Epithelial cell of proximal tubule (primary cell): ENCODE data around the gene PDCL3. TPM values are rescaled to one million over a fixed set of nuclear protein-coding genes. Genes with fewer than 3 reads are reported as not detected.

Experiments
- DNase-seq: peaks from one replicate; pipeline ENCODE4 v3.0.0-alpha.2; 2011; ENCODE audit warnings: low read depth
- H3K4me3 ChIP-seq: 2 replicates; pipeline ENCODE4 v1.5.1; 2011; ENCODE audit warnings: low read depth, mild to moderate bottlenecking, low read length
- CTCF ChIP-seq: conservative IDR thresholded peaks from 2 replicates; pipeline ENCODE4 v1.5.1; 2012; ENCODE audit warnings: low read depth, mild to moderate bottlenecking, low read length
- total RNA-seq: library from RNA; depleted of rRNA; stranded (reverse); fragments of >200 nt; gene quantifications from 2 replicates; pipeline ENCODE4 v1.2.3, GENCODE V29; 2015

The PDCL3 gene
- total RNA-seq, 1 donor from 2014 or later: 20.8 TPM

GRCh38 chr2:100596465-100596864 is 33.7 kb downstream of the PDCL3 start:
- no peak for DNase-seq
- no peak overlapping the region for H3K4me3 ChIP-seq
- TF ChIP-seq CTCF: no peak

- no peak for DNase-seq
- no peak for TF ChIP-seq CTCF
- no peak overlapping the region for H3K4me3 ChIP-seq
Measured at GRCh38 chr2:100599566-100599965, 36.8 kb downstream of the PDCL3 start.

GRCh38 chr2:100601661-100602060 is 38.9 kb downstream of the PDCL3 start:
- no peak for TF ChIP-seq CTCF
- no peak for DNase-seq
- H3K4me3 ChIP-seq: no peak overlapping the region

- H3K4me3 ChIP-seq: no peak overlapping the region
- TF ChIP-seq CTCF: no peak
- DNase-seq: no peak
Measured at GRCh38 chr2:100603414-100603813, 40.6 kb downstream of the PDCL3 start.

GRCh38 chr2:100603948-100604633 is 41.3 kb downstream of the PDCL3 start:
- TF ChIP-seq CTCF: no peak
- no peak for DNase-seq
- no peak overlapping the region for H3K4me3 ChIP-seq

GRCh38 chr2:100606332-100606725 is 43.5 kb downstream of the PDCL3 start:
- no peak for TF ChIP-seq CTCF
- no peak for DNase-seq
- H3K4me3 ChIP-seq: no peak overlapping the region

- DNase-seq: no peak
- TF ChIP-seq CTCF: peak; percentile 85
- H3K4me3 ChIP-seq: no peak overlapping the region
Measured at GRCh38 chr2:100606726-100607343, 44.0 kb downstream of the PDCL3 start.
